Suprapubic skin (tissue), 3 donors: ENCODE measurements around the gene G6PC1.

Experiments
- CTCF ChIP-seq, 2 donors: fragments of 200-600 bp in 1 of 2; fragments of 450-650 bp in 1 of 2; sonication (generic) in 1 of 2; IDR thresholded peaks; one replicate each; pipeline ENCODE4 v1.5.1; 2016 to 2019; ENCODE audit warnings: antibody characterized with exemption in 2 of 2, mild to moderate bottlenecking in 1 of 2, moderate library complexity in 1 of 2
- EP300 ChIP-seq: sonication (generic); formaldehyde crosslinking; IDR thresholded peaks from one replicate; pipeline ENCODE4 v1.6.1; 2017; ENCODE audit warnings: antibody characterized with exemption
- POLR2A ChIP-seq, 2 donors: fragments of 450-650 bp; IDR thresholded peaks; one replicate each; pipeline ENCODE4 v1.6.1; 2017; ENCODE audit warnings: antibody characterized with exemption in 2 of 2, mild to moderate bottlenecking in 2 of 2, moderate library complexity in 2 of 2

- TF ChIP-seq POLR2A (IDR thresholded peaks at IDR 0.05) (no peak), EP300 (no peak), CTCF (IDR thresholded peaks at IDR 0.05) (no peak)
Observed at GRCh38 chr17:42946812-42947211, 46.2 kb downstream of the G6PC1 start.
